HG02938 (cell line): ENCODE data around the gene PDCD1LG2.

ENCODE experiments used
- ATAC-seq: cut with Tn5 transposase; IDR thresholded peaks from one replicate; pipeline ENCODE4 v1.9.1; 2021; ENCODE audit warnings: mild to moderate bottlenecking, moderate library complexity; ENCODE audit not compliant: unreplicated experiment

Gene PDCD1LG2

DNA sequence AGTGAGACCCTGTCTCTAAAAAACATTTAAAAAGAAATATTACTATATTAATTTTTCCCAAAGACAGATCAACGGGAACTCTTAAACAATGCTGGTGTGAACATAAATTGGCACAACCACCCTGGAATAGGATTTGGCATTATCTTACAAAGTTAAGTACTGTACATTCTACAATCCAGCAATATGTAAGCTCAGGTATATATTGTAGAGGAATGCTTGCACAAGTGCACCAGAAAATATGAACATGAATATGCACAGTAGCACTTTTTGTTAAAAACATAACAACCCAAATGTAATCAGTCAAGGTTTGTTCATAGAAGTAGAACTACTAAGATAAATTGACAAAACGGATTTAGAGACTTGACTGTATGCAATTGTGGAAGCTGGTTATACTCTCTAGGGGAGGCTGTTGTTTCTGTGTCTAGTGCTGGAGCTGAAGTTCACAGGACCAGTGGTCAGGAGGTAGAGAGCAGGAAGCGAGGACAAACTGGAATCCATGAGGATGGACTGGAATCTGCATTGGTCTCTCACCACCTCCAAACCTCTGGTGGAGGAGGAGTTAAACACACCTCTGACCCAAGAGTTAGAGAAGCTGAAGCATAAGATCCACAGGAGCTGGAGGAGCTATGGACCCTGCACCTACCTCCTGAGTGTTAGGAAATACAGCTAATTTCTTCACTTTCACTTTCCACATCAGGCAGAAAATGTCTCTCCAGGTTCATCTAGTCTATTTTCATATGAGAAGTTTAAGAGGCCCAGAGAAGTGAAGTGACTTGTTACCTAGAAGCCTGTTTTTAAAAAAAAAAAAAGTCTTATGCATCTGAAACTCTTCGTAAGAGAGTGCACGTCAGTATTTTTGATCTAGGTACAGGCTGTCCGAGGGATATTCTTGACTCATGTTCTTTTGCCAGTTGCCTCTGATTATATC is 98.2 kb downstream of the PDCD1LG2 start:
- peak; percentile 66 for ATAC-seq

DNA sequence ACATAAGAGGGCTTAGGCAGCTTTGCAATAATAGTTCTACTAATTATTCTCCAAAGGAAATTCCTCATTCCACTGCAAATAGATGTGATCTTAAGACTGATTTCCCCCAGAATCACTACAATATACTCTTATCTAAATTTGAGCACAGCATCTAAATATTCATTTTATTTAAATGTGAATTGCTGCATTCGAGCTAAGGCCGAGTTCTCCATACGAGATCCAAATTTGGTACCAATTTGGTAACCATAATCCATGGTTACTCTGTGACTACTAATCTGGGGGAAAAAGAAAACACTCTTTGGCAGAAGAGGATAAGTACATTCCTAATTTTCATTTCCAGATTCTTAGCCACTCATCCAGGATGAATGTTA is 98.9 kb downstream of the PDCD1LG2 start:
- ATAC-seq: no peak

GRCh38 chr9:5610491-5610890 is 100.2 kb downstream of the PDCD1LG2 start:
- no peak for ATAC-seq

DNA sequence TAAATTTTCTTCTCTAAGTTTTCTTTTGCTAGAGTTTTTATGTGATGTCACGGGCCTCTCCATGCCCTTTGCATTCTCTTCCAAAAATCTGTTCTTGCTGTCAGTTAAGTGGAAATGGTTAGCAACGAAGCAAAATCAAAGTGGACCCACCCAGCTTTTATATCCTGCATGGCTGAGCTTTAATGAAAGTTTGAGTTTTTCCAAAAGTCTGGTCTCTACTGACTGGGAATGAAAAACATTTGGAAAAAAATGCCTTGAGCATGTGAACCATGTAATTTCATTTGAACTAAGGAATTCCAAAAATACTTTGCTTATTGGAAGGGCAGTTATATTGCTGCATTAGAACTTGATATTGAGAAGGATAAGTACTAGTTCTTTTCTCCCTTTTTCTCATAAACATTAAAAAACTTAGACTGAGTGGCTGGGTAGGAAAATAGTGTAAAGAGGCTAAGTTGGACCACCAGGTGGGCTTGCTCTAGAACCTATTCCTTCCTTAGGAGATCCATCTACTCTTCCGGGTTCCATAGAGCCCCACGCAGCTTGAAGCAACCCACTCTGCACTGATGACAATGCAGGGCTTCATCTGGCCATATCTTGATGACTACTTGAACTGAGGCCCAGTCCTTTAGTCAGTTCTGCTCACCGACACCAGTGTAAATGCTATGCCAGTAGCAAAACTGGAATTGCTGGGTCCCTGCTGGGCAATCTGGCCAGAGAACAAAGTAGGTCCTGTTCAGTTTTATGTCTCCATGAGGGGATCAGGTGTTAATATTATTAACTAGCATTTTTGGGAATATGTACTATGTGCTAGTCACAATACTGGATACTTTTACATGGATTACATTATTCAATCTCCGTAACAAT is 101.2 kb downstream of the PDCD1LG2 start:
- ATAC-seq: no peak

- no peak for ATAC-seq
Observed at GRCh38 chr9:5612185-5612530, 101.8 kb downstream of the PDCD1LG2 start.

DNA sequence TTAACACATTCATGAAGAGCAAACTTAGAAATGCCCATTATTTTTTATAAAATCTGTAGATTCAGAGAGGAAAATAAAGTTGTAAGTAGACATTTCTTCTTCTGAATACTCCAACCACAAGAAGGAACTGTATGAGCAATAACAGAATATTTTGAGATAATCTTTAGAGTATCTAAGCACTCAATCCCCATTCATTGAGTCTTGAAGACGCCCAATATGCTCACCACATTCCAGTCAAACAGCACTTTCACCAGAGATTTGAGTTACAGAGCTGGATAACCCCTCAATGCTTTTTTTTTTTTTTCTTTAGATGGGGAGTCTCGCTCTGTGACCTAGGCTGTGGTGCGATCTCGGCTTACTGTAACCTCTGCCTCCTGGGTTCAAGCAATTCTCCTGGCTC is 103.9 kb downstream of the PDCD1LG2 start:
- ATAC-seq: no peak

- no peak for ATAC-seq
Observed at GRCh38 chr9:5614985-5615384, 104.7 kb downstream of the PDCD1LG2 start.

GRCh38 chr9:5617749-5618148 is 107.4 kb downstream of the PDCD1LG2 start:
- ATAC-seq: peak; percentile 94

GRCh38 chr9:5620494-5620893 is 110.2 kb downstream of the PDCD1LG2 start:
- ATAC-seq: no peak
